ENCODE results near the gene KCTD21.

The KCTD21 gene

DNA sequence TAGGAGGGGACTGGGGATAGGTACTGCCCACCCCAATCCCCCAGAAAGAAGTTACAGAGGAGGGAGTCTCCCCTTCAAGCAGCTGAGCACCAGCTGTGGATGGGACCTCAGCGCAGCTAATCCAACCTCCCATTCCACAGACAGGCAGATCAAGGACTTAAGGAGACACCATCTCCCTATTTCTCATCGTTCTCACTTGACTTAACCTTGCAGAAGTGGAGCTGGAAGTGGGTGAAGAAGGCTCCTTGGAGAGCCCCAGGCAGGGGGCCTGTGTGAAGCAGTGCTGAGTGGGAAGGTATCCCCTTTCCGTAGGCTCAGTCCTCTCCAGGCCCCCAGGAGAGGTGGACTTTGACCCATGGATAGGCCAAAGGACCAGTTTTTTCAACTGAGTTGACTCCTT is 27.6 kb upstream of the KCTD21 start:
- Histone ChIP-seq H3K36me3 (ENCODE audit: insufficient read depth, low read length) (no peaks in the 10 kb centered on the region), H3K9me2 (ENCODE audit: low read depth, low read length) (no peaks in the 10 kb centered on the region), H4K20me1 (ENCODE audit: insufficient read depth, low read length) (no peaks in the 10 kb centered on the region), H3K9me3 (ENCODE audit: low read length) (no peaks in the 10 kb centered on the region), H3K4me1 (ENCODE audit: insufficient read depth, low read length, severe bottlenecking) (no peaks in the 10 kb centered on the region), H3K27ac (ENCODE audit: low read depth, low read length, poor library complexity, severe bottlenecking) (no peak overlapping the region), H3K4me3 (ENCODE audit: low read depth, low read length, poor library complexity, severe bottlenecking) (no peak overlapping the region), H3K27me3 (ENCODE audit: insufficient read depth, low read length) (no peaks in the 10 kb centered on the region), H3F3A (ENCODE audit: insufficient read depth, low read length) (no peaks in the 10 kb centered on the region), H3K79me2 (ENCODE audit: insufficient read depth, low read length) (no peaks in the 10 kb centered on the region), H2AFZ (ENCODE audit: low read length) (no peak overlapping the region), H3K4me2 (ENCODE audit: low read length) (no peak overlapping the region), H3K9ac (ENCODE audit: low read length) (no peak overlapping the region)
- TF ChIP-seq, protein P1, sequence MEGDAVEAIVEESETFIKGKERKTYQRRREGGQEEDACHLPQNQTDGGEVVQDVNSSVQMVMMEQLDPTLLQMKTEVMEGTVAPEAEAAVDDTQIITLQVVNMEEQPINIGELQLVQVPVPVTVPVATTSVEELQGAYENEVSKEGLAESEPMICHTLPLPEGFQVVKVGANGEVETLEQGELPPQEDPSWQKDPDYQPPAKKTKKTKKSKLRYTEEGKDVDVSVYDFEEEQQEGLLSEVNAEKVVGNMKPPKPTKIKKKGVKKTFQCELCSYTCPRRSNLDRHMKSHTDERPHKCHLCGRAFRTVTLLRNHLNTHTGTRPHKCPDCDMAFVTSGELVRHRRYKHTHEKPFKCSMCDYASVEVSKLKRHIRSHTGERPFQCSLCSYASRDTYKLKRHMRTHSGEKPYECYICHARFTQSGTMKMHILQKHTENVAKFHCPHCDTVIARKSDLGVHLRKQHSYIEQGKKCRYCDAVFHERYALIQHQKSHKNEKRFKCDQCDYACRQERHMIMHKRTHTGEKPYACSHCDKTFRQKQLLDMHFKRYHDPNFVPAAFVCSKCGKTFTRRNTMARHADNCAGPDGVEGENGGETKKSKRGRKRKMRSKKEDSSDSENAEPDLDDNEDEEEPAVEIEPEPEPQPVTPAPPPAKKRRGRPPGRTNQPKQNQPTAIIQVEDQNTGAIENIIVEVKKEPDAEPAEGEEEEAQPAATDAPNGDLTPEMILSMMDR (IDR thresholded peaks at IDR 0.05; ENCODE audit: low read length) = no peak
- TF ChIP-seq EZH2 (IDR thresholded peaks at IDR 0.05; ENCODE audit: borderline replicate concordance, low read length) = no peak

- no peaks in the 10 kb centered on the region for H3K27me3 ChIP-seq (ENCODE audit: insufficient read depth, low read length)
- TF ChIP-seq, protein P1 (IDR thresholded peaks at IDR 0.05; ENCODE audit: low read length) = no peak
- no peak for TF ChIP-seq EZH2 (IDR thresholded peaks at IDR 0.05; ENCODE audit: borderline replicate concordance, low read length)
These were observed 26.1 kb upstream of the KCTD21 start for GRCh38 chr11:78214331-78215194.

GRCh38 chr11:78213526-78214330 is 25.3 kb upstream of the KCTD21 start:
- no peaks in the 10 kb centered on the region for H3K4me1 ChIP-seq (ENCODE audit: insufficient read depth, low read length, severe bottlenecking)
- no peaks in the 10 kb centered on the region for H3K27me3 ChIP-seq (ENCODE audit: insufficient read depth, low read length)
- no peaks in the 10 kb centered on the region for H3F3A ChIP-seq (ENCODE audit: insufficient read depth, low read length)
- H3K9ac ChIP-seq (ENCODE audit: low read length) = no peak overlapping the region
- no peak overlapping the region for H3K4me3 ChIP-seq (ENCODE audit: low read depth, low read length, poor library complexity, severe bottlenecking)
- H4K20me1 ChIP-seq (ENCODE audit: insufficient read depth, low read length) = no peaks in the 10 kb centered on the region
- no peaks in the 10 kb centered on the region for H3K36me3 ChIP-seq (ENCODE audit: insufficient read depth, low read length)
- no peaks in the 10 kb centered on the region for H3K9me2 ChIP-seq (ENCODE audit: low read depth, low read length)
- no peaks in the 10 kb centered on the region for H3K79me2 ChIP-seq (ENCODE audit: insufficient read depth, low read length)
- TF ChIP-seq, protein P1 (IDR thresholded peaks at IDR 0.05; ENCODE audit: low read length) = no peak
- TF ChIP-seq EZH2 (IDR thresholded peaks at IDR 0.05; ENCODE audit: borderline replicate concordance, low read length) = no peak
- no peak overlapping the region for H3K27ac ChIP-seq (ENCODE audit: low read depth, low read length, poor library complexity, severe bottlenecking)
- H3K9me3 ChIP-seq (ENCODE audit: low read length) = no peaks in the 10 kb centered on the region
- no peak overlapping the region for H3K4me2 ChIP-seq (ENCODE audit: low read length)
- no peak overlapping the region for H2AFZ ChIP-seq (ENCODE audit: low read length)

More at GRCh38 chr11:78214331-78215194, 26.1 kb upstream of the KCTD21 start:
- Histone ChIP-seq H4K20me1 (ENCODE audit: insufficient read depth, low read length) (no peaks in the 10 kb centered on the region), H3K79me2 (ENCODE audit: insufficient read depth, low read length) (no peaks in the 10 kb centered on the region), H3K9me2 (ENCODE audit: low read depth, low read length) (no peaks in the 10 kb centered on the region), H3K4me2 (ENCODE audit: low read length) (no peak overlapping the region), H3K4me1 (ENCODE audit: insufficient read depth, low read length, severe bottlenecking) (no peaks in the 10 kb centered on the region), H2AFZ (ENCODE audit: low read length) (no peak overlapping the region), H3K27ac (ENCODE audit: low read depth, low read length, poor library complexity, severe bottlenecking) (no peak overlapping the region), H3F3A (ENCODE audit: insufficient read depth, low read length) (no peaks in the 10 kb centered on the region), H3K36me3 (ENCODE audit: insufficient read depth, low read length) (no peaks in the 10 kb centered on the region), H3K9ac (ENCODE audit: low read length) (no peak overlapping the region), H3K4me3 (ENCODE audit: low read depth, low read length, poor library complexity, severe bottlenecking) (no peak overlapping the region), H3K9me3 (ENCODE audit: low read length) (no peaks in the 10 kb centered on the region)

Data from OCI-LY1 (cell line).